Endothelial cell of umbilical vein (primary cell): Measurements from ENCODE around the gene KLF13. TPM values are rescaled to one million over a fixed set of nuclear protein-coding genes. Genes with fewer than 3 reads are reported as not detected.

Experiments used
- BruUV-seq: library from RNA; stranded (reverse); fragments of 400-500 nt; replicated peaks from 2 replicates; lab custom pipeline; 2021; lab: Mats Ljungman, UMichigan
- CTCF ChIA-PET: fragments of 300-600, 350-600 bp; sonication (Branson Sonifier 250); formaldehyde crosslinking; loops from one replicate; lab custom pipeline; 2021; ENCODE audit warnings: antibody characterized with exemption, inconsistent platforms; lab: Charles Lee
- POLR2A ChIA-PET: fragments of 300-600, 350-600 bp; sonication (Branson Sonifier 250); formaldehyde crosslinking; loops from one replicate; lab custom pipeline; 2021; ENCODE audit warnings: antibody characterized with exemption, inconsistent platforms; lab: Charles Lee
- DNase-seq: peaks from one replicate; pipeline ENCODE4 v3.0.0-alpha.2; 2011; ENCODE audit warnings: low read depth, low spot score
- FAIRE-seq: peaks from 2 replicates; lab custom pipeline; 2011; peaks lifted over from hg19 to GRCh38; lab: Jason Lieb, UNC
- H2AFZ ChIP-seq: 2 replicates; pipeline ENCODE4 v1.6.0; 2012; ENCODE audit warnings: low read depth, low read length, control low read depth, inconsistent platforms
- H3K27ac ChIP-seq: 2 replicates; pipeline ENCODE4 v1.5.1; 2011; ENCODE audit warnings: low read depth, mild to moderate bottlenecking, control low read depth, low read length, moderate library complexity; ENCODE audit not compliant: insufficient read depth
- H3K27me3 ChIP-seq, 2 experiments: 2 replicates each; pipeline versions ENCODE4 v1.6.0 to v1.6.1; 2011; ENCODE audit warnings: low read length in 2 of 2, mixed read lengths in 1 of 2; ENCODE audit not compliant: control insufficient read depth in 2 of 2, insufficient read depth in 2 of 2
- H3K36me3 ChIP-seq, 2 experiments: 2 replicates in 1 of 2; 3 replicates in 1 of 2; pipeline ENCODE4 v1.5.1; 2011; ENCODE audit warnings: low read length in 2 of 2, mild to moderate bottlenecking in 1 of 2, moderate library complexity in 1 of 2; ENCODE audit not compliant: control insufficient read depth in 2 of 2, insufficient read depth in 2 of 2; ENCODE audit errors: extremely low read depth in 1 of 2
- H3K4me1 ChIP-seq: 3 replicates; pipeline ENCODE4 v1.5.1; 2011; ENCODE audit warnings: mild to moderate bottlenecking, low read length; ENCODE audit not compliant: control insufficient read depth, insufficient read depth; ENCODE audit errors: extremely low read depth
- H3K4me2 ChIP-seq: 2 replicates; pipeline ENCODE4 v1.6.1; 2011; ENCODE audit warnings: low read length, control low read depth, mixed read lengths; ENCODE audit not compliant: insufficient read depth
- H3K4me3 ChIP-seq, 3 experiments: fragments of 200-600 bp in 1 of 3; sonication (generic), shearing (Covaris generic) in 1 of 3; replicated peaks in 1 of 3; 2 replicates each; pipeline ENCODE4 v1.5.1; 2011 to 2016; ENCODE audit warnings: control low read depth in 3 of 3, low read length in 3 of 3, mild to moderate bottlenecking in 2 of 3, inconsistent platforms in 1 of 3, low read depth in 1 of 3, moderate library complexity in 1 of 3; ENCODE audit not compliant: insufficient read depth in 1 of 3
- H3K79me2 ChIP-seq: 2 replicates; pipeline ENCODE4 v1.6.0; 2012; ENCODE audit warnings: low read length, inconsistent platforms; ENCODE audit not compliant: control insufficient read depth, insufficient read depth
- H3K9ac ChIP-seq: replicated peaks from 2 replicates; pipeline ENCODE3; 2011; ENCODE audit warnings: low read length, control low read depth; ENCODE audit not compliant: insufficient read depth; ENCODE audit errors: extremely low read depth
- H3K9me1 ChIP-seq: replicated peaks from 3 replicates; pipeline ENCODE4 v1.6.0; 2011; ENCODE audit warnings: mild to moderate bottlenecking, low read length; ENCODE audit not compliant: control insufficient read depth, insufficient read depth; ENCODE audit errors: extremely low read depth
- H3K9me3 ChIP-seq: replicated peaks from 2 replicates; pipeline ENCODE4 v1.5.1; 2012; ENCODE audit warnings: low read length, inconsistent platforms; ENCODE audit not compliant: control insufficient read depth, insufficient read depth
- H4K20me1 ChIP-seq: replicated peaks from 2 replicates; pipeline ENCODE3; 2011; ENCODE audit warnings: mild to moderate bottlenecking, low read length; ENCODE audit not compliant: control insufficient read depth, insufficient read depth; ENCODE audit errors: extremely low read depth
- CTCF ChIP-seq, 2 donors: IDR thresholded peaks; 1 replicate in 1 of 2; 2 replicates in 1 of 2; pipeline ENCODE4 v1.5.1; 2011; ENCODE audit warnings: low read length in 2 of 2, mild to moderate bottlenecking in 2 of 2, moderate library complexity in 2 of 2, control low read depth in 1 of 2, inconsistent platforms in 1 of 2, low read depth in 1 of 2; ENCODE audit not compliant: insufficient read depth in 1 of 2; ENCODE audit errors: extremely low read depth in 1 of 2
- EZH2 ChIP-seq: IDR thresholded peaks from 2 replicates; pipeline ENCODE4 v1.6.1; 2012; ENCODE audit warnings: borderline replicate concordance, low read depth, mild to moderate bottlenecking, moderate library complexity, low read length, inconsistent platforms; ENCODE audit not compliant: severe bottlenecking
- FOS ChIP-seq: IDR thresholded peaks from 2 replicates; pipeline ENCODE4 v1.6.1; 2011; ENCODE audit warnings: mild to moderate bottlenecking, low read length, moderate library complexity, borderline replicate concordance; ENCODE audit not compliant: insufficient read depth
- GATA2 ChIP-seq: IDR thresholded peaks from 2 replicates; pipeline ENCODE4 v1.7.0; 2011; ENCODE audit warnings: low read depth, mild to moderate bottlenecking, moderate library complexity, mixed read lengths, low read length; ENCODE audit not compliant: insufficient read length, insufficient read depth
- JUN ChIP-seq: IDR thresholded peaks from 2 replicates; pipeline ENCODE4 v1.6.1; 2011; ENCODE audit warnings: borderline replicate concordance, low read depth; ENCODE audit not compliant: insufficient read length, insufficient read depth
- MAX ChIP-seq: IDR thresholded peaks from 2 replicates; pipeline ENCODE4 v1.6.1; 2011; ENCODE audit not compliant: insufficient read depth, insufficient read length
- MYC ChIP-seq: IDR thresholded peaks from one replicate; pipeline ENCODE4 v1.6.1; 2011; ENCODE audit warnings: mild to moderate bottlenecking, low read depth, low read length
- POLR2A ChIP-seq: IDR thresholded peaks from 2 replicates; pipeline ENCODE4 v1.6.1; 2012; ENCODE audit warnings: low read depth, mild to moderate bottlenecking, control low read depth, low read length
- POLR2AphosphoS5 ChIP-seq: IDR thresholded peaks from 2 replicates; pipeline ENCODE4 v1.6.1; 2012; ENCODE audit warnings: low read depth, mild to moderate bottlenecking, control low read depth, low read length, moderate library complexity; ENCODE audit not compliant: insufficient read depth
- dilution Hi-C: fragments of 300-500 bp; cut with MboI; formaldehyde crosslinking; loops from one replicate; pipeline ENCODE4 v1.15.0; 2019; ENCODE audit warnings: low sequenced_read_pairs; ENCODE audit not compliant: extremely low pct_ligation_motif_present
- intact Hi-C: fragments of 100-400 bp; cut with micrococcal nuclease; formaldehyde crosslinking; loops from one replicate; pipeline ENCODE4 v1.10.0; 2022
- polyA plus RNA-seq, 4 experiments: library from polyadenylated mRNA; depleted of rRNA in 3 of 4; stranded (reverse) in 3 of 4; unstranded in 1 of 4; fragments of >200 nt; gene quantifications; 2 replicates each; pipeline versions ENCODE4 v1.2.1 to v1.2.3, GENCODE V29; 2011 to 2012; ENCODE audit warnings: missing spikeins in 1 of 4
- total RNA-seq: library from RNA; stranded (reverse); gene quantifications from 2 replicates; pipeline ENCODE4 v1.2.3, GENCODE V29; 2021

Gene KLF13
- total and polyA plus RNA-seq, 2 donors (not counting 3 experiments of a cell fraction or from before 2014, with no cell fraction given), result 10.1 to 31.9 TPM

GRCh38 chr15:31360158-31360561 is 33.5 kb downstream of the KLF13 start:
- ChIA-PET POLR2A (no interaction called here), CTCF (no interaction called here)
- BruUV-seq, result no TSS peak
- H3K9me3 ChIP-seq, result no peaks in the 10 kb centered on the region
- H2AFZ ChIP-seq, result no peak overlapping the region
- dilution Hi-C loops, result no loop called here
- H3K27me3 ChIP-seq, result no peaks in the 10 kb centered on the region
- no peak overlapping the region for H3K4me2 ChIP-seq
- FAIRE-seq (no peak), DNase-seq (no peak)
- H3K4me3 ChIP-seq, result no peak overlapping the region
- H3K36me3 ChIP-seq, result no peaks in the 10 kb centered on the region
- H4K20me1 ChIP-seq, result no peaks in the 10 kb centered on the region
- intact Hi-C loops, result no loop called here
- peaks cover 7% of the 10 kb centered on the region for H3K4me1 ChIP-seq
- no peak overlapping the region for H3K27ac ChIP-seq
- H3K9me1 ChIP-seq, result no peaks in the 10 kb centered on the region
- TF ChIP-seq MYC (no peak), MAX (no peak), GATA2 (no peak), FOS (no peak), JUN (no peak), CTCF (IDR thresholded peaks at IDR 0.05; ENCODE audit: extremely low read depth in 1 of 2, insufficient read depth in 1 of 2, low read depth in 1 of 2, low read length in 2 of 2) (no peak), POLR2A (no peak), EZH2 (no peak), POLR2AphosphoS5 (no peak)
- H3K9ac ChIP-seq, result no peak overlapping the region
- peaks cover 12% of the 10 kb centered on the region for H3K79me2 ChIP-seq
